GM12872 (cell line): ENCODE results near the gene ELP5.

Experiments
- TF ChIP-seq, protein P1 (sequence below): IDR thresholded peaks from 3 replicates; pipeline ENCODE4 v1.5.1; 2011; ENCODE audit warnings: low read depth, mild to moderate bottlenecking, low read length, moderate library complexity; ENCODE audit not compliant: insufficient read depth

ELP5 gene

DNA sequence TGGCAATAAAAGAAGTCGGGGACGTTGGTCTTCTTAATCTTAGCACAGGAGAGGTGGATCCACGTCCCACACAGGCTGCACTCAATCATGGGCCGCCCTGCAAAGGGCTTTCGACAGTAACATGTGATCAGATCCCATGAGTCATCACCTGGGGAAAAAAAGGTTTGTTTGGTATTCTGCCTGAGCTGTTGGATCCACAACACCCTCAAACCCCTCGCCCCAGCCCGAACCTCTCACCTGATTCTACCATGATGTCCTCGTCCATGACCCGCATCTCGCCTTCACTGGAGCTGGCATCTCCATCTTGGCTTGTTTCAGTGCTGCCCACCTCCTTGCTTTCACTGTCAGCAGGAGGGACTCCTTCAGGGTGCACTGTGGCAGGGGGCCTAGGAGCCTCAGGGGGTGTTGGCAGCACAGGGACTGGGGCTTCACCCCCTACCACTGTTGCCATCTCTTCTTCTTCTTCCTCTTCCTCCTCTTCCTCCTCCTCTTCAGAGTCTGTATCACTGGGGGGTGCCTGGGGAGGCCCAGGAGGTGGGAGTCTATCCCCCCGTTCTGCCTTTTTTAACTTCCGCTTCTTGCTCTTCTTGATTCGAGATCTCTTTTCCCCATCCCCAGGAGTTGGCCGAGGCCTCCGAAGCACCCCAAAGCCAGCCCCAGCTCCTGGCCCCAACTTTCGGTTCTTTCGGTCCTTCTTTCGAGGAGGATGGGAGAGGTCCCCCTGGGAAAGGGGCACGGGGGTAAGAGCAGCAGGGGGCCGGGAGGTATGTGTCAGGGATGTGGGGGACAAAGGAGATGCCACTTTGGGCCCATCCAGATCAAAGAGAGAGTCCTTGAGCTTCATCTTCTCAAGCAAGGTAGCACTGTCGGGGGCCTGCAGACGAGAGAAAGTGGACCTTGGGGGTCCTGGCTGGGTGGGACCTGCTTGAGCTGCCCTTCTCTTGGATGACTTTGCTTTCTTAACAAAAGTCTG lies 16.0 kb upstream of the ELP5 start:
- TF ChIP-seq, protein P1, sequence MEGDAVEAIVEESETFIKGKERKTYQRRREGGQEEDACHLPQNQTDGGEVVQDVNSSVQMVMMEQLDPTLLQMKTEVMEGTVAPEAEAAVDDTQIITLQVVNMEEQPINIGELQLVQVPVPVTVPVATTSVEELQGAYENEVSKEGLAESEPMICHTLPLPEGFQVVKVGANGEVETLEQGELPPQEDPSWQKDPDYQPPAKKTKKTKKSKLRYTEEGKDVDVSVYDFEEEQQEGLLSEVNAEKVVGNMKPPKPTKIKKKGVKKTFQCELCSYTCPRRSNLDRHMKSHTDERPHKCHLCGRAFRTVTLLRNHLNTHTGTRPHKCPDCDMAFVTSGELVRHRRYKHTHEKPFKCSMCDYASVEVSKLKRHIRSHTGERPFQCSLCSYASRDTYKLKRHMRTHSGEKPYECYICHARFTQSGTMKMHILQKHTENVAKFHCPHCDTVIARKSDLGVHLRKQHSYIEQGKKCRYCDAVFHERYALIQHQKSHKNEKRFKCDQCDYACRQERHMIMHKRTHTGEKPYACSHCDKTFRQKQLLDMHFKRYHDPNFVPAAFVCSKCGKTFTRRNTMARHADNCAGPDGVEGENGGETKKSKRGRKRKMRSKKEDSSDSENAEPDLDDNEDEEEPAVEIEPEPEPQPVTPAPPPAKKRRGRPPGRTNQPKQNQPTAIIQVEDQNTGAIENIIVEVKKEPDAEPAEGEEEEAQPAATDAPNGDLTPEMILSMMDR: no peak

GRCh38 chr17:7236808-7237207 lies 15.2 kb upstream of the ELP5 start:
- TF ChIP-seq, protein P1: no peak

DNA sequence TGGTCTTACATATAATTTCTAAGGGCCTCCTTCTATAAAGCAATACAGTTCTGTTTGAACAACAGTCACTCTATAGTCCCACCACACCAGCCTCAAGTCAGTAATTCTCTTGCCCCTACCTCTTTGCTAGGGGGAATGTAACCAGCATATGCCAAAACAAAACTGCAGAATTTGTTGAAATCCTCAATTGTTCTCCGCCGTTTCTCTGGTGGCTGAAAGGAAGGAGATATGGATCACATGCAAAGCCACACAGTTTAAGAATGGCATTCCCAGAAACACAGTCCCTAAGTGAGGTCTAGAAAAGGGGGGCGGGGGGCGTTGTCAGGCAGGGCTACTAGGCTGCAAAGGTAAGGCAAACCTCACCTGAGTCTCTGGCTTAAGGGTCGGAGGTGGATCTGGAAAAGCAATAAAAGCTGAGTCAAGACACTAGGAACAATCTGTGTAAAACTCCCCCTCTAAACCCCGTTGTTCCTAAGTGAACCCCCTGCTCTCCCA lies 14.7 kb upstream of the ELP5 start:
- TF ChIP-seq, protein P1: no peak

DNA sequence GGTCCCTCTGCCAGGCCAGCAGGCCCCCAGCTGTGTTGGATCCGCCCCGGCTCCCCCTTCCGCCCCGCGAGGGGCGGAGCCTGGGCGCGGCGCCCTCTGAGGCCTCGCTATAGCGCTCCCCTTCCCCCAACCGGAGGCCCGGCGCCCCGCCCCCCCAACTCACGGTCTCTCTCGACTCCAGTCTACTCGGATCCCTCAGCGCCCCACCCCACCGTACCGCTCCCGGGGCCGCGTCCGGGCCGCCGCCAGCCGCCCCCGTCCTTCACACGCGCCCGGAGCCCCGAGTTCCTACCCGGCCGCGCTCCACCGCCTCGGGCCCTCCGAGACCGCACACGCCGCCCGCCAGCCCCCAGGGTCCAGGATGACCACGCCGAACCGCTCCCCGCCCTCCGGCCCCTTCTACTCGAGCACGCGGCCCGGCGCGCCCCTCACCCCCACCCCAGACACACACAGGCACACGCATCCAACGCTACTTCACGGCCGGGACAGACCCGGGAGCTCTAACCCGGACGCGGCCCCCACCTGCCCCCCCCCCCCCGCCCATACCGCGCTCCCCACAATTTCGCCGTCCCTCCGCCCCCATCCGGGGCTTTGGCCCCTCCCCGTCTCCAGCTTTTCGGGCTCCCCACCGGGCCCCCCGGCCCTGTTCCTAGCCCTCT lies 14.1 kb upstream of the ELP5 start:
- TF ChIP-seq, protein P1: no peak

GRCh38 chr17:7238420-7239090 lies 13.5 kb upstream of the ELP5 start:
- TF ChIP-seq, protein P1: no peak

DNA sequence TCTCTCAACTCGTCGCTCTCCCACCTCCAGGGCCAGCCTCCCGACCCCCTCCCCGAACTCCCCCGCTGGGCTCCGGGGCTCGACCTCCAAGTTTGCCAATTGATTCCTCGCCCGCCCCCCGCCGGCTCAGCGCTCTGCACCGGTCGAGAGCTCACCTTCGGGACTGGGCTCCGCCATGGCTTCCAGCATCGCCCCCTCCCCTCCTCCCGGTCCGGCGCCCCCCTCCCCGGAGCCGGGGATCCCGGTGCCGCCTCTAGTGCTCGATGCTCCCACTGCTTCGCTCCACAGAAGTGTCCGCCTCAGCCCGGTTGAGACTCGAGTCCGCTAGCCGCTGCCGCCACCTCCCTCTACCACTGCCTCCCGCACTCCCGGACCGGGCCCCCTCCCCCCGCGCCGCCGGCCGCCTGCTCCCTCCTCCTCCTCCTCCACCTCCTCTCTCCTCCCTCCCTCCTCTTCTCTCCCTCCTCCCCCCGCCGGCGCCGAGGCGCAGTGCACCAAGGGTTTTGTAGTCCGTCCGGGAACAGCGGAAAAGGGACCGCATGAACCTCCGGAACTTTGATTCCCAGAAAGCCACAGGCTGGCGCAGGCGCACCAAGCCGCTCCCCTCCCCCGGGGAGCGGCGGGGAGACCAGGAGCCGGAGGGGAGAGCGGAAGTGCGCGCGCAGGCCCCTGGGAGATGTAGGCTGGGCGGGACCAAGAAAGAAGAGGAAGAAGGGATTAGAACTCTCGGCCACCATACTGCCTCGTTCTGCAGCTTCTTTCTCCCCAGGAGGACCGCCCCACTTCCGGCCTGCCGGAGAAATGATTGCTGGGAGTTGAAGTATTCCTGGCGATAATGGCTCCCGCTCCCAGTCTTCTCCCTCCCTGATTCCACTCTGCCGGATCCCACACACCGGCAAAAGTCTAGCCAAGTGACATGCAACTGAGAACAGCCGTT lies 12.7 kb upstream of the ELP5 start, which contains the start of gene PHF23:
PHF23 (minus strand) TSS at position 367 of the 937 bp plus-strand sequence; CDS start at position 189, 178 bp downstream.
- TF ChIP-seq, protein P1: no peak
